ENCODE measurements around the gene BLTP3A. TPM values are rescaled to one million over a fixed set of nuclear protein-coding genes. Genes with fewer than 3 reads are reported as not detected.

BLTP3A gene
- total and polyA plus RNA-seq, 10 of the 15 experiments (the other 5 are each of a cell fraction or from before 2014, with no cell fraction given), result 2.7 to 16.7 (median 9.9) TPM

GRCh38 chr6:34810936-34811632 is 19.2 kb downstream of the BLTP3A start (continued):
- TF ChIP-seq CUX1 (IDR thresholded peaks at IDR 0.05; ENCODE audit: insufficient replicate concordance, low read depth, low read length) (no peak), IRF5 (IDR thresholded peaks at IDR 0.05; ENCODE audit: borderline replicate concordance) (no peak), RBBP5 (conservative IDR thresholded peaks at IDR 0.05) (no peak), KAT2A (conservative IDR thresholded peaks at IDR 0.05; ENCODE audit: control insufficient read depth, low read depth, low read length) (no peak), EP300 (IDR thresholded peaks at IDR 0.05; ENCODE audit: borderline replicate concordance in 1 of 2, control insufficient read depth in 1 of 2, low read depth in 2 of 2, low read length in 2 of 2) (peak; percentile 60; a peak in 3 of 4 replicates), CBFB (IDR thresholded peaks at IDR 0.05; ENCODE audit: low read depth) (0 out of 2 replicates have a peak, but pooled peaks have one; percentile 33), CEBPB (IDR thresholded peaks at IDR 0.05; ENCODE audit: borderline replicate concordance in 1 of 2, low read depth in 2 of 2, low read length in 2 of 2) (peak in 1 of 2 experiments; percentile 75; a peak in 1 of 4 replicates), SKIL (IDR thresholded peaks at IDR 0.05; ENCODE audit: low read depth, poor library complexity, severe bottlenecking) (peak; percentile 97), BMI1 (IDR thresholded peaks at IDR 0.05; ENCODE audit: borderline replicate concordance) (peak; percentile 34; the same call in 1 of the 2 replicates), ZSCAN29 (IDR thresholded peaks at IDR 0.05) (no peak), LARP7 (IDR thresholded peaks at IDR 0.05) (no peak), ZBED1 (IDR thresholded peaks at IDR 0.05; ENCODE audit: borderline replicate concordance) (peak; percentile 42), IKZF1 (conservative IDR thresholded peaks at IDR 0.05) (peak; percentile 54), MEF2A (IDR thresholded peaks at IDR 0.05; ENCODE audit: insufficient read depth, low read depth, low read length) (peak; percentile 93), GABPA (IDR thresholded peaks at IDR 0.05; ENCODE audit: low read depth) (peak; percentile 33; the same call in 1 of the 2 replicates), JUNB (IDR thresholded peaks at IDR 0.05) (peak; percentile 98)

All from GM12878 (cell line).